ENCODE data around the gene PFKFB3. TPM values are rescaled to one million over a fixed set of nuclear protein-coding genes. Genes with fewer than 3 reads are reported as not detected.

The PFKFB3 gene
- total and polyA plus RNA-seq, 7 donors: 25.4 to 704 (median 163) TPM

GRCh38 chr10:6231730-6232129 lies 29.0 kb downstream of the PFKFB3 start:
- Histone ChIP-seq H3K9me3 (no peaks in the 10 kb centered on the region), H3K4me3 (no peak overlapping the region), H3K27me3 (ENCODE audit: insufficient read depth in 3 of 3, low read length in 2 of 3) (no peaks in the 10 kb centered on the region), H3K27ac (no peak overlapping the region), H3K36me3 (ENCODE audit: insufficient read depth in 1 of 2, low read depth in 1 of 2) (peaks cover 16 to 95% of the 10 kb centered on the region in 2 donors), H3K4me1 (no peaks in the 10 kb centered on the region)
- DNase-seq: no peak
- intact Hi-C loops (cut with DNase I): no loop called here
- no peak for ATAC-seq
- WGBS, 3 donors: 87 to 91% (median 89%) methylated on average over 13 of the region's 13 CpGs
- no peak for TF ChIP-seq CTCF (IDR thresholded peaks at IDR 0.05)

GRCh38 chr10:6232225-6232807 lies 29.6 kb downstream of the PFKFB3 start:
- Histone ChIP-seq H3K27ac (no peak overlapping the region), H3K36me3 (ENCODE audit: insufficient read depth in 1 of 2, low read depth in 1 of 2) (peaks cover 14 to 89% of the 10 kb centered on the region in 2 donors), H3K4me3 (no peak overlapping the region), H3K4me1 (no peaks in the 10 kb centered on the region), H3K27me3 (ENCODE audit: insufficient read depth in 3 of 3, low read length in 2 of 3) (no peaks in the 10 kb centered on the region), H3K9me3 (no peaks in the 10 kb centered on the region)
- no peak for ATAC-seq
- WGBS, 3 donors: 85 to 93% (median 88%) methylated on average over 13 to 15 of the region's 15 CpGs
- DNase-seq: no peak
- intact Hi-C loops (cut with DNase I): no loop called here
- no peak for TF ChIP-seq CTCF (IDR thresholded peaks at IDR 0.05)

- WGBS, 3 donors: 55 to 79% (median 59%) methylated on average over 28 of the region's 28 CpGs
- peaks cover 8 to 81% of the 10 kb centered on the region in 2 donors for H3K36me3 ChIP-seq (ENCODE audit: insufficient read depth in 1 of 2, low read depth in 1 of 2)
- no peaks in the 10 kb centered on the region for H3K27me3 ChIP-seq (ENCODE audit: insufficient read depth in 3 of 3, low read length in 2 of 3)
- H3K4me3 ChIP-seq: no peak overlapping the region
- no peak for ATAC-seq
- no peak for DNase-seq
- intact Hi-C loops (cut with DNase I): no loop called here
- no peaks in the 10 kb centered on the region for H3K9me3 ChIP-seq
- no peaks in the 10 kb centered on the region for H3K4me1 ChIP-seq
- no peak overlapping the region for H3K27ac ChIP-seq
- TF ChIP-seq CTCF (IDR thresholded peaks at IDR 0.05): no peak
Measured at GRCh38 chr10:6232846-6233724, 30.4 kb downstream of the PFKFB3 start.

- no peak for ATAC-seq
- Histone ChIP-seq H3K4me1 (no peaks in the 10 kb centered on the region), H3K27ac (peak overlapping the region; percentile 16), H3K27me3 (ENCODE audit: insufficient read depth in 3 of 3, low read length in 2 of 3) (no peaks in the 10 kb centered on the region), H3K4me3 (no peak overlapping the region), H3K36me3 (ENCODE audit: insufficient read depth in 1 of 2, low read depth in 1 of 2) (peaks cover 8 to 74% of the 10 kb centered on the region in 2 donors), H3K9me3 (no peaks in the 10 kb centered on the region)
- no peak for TF ChIP-seq CTCF (IDR thresholded peaks at IDR 0.05)
- 86 to 90% (median 87%) methylated on average over 11 of the region's 11 CpGs for WGBS, 3 donors
- DNase-seq: no peak
- intact Hi-C loops (cut with DNase I): no loop called here
Measured at GRCh38 chr10:6233725-6234277, 31.1 kb downstream of the PFKFB3 start.

Measured in psoas muscle (tissue), 8 donors.